Upper lobe of right lung (tissue), 1 donor: Measurements from ENCODE around the gene MTCL1. TPM values are rescaled to one million over a fixed set of nuclear protein-coding genes. Genes with fewer than 3 reads are reported as not detected.

Source experiments
- ATAC-seq: fragments of 200-7000 bp; cut with Tn5 transposase; one replicate; pipeline ENCODE4 v1.9.1; 2020; ENCODE audit warnings: mild to moderate bottlenecking, moderate library complexity
- DNase-seq: peaks from one replicate; pipeline ENCODE4 v3.0.0-alpha.2; 2020
- H3K27ac ChIP-seq: fragments of 200-600 bp; one replicate; pipeline ENCODE4 v1.8.0; 2022
- H3K27me3 ChIP-seq: fragments of 200-600 bp; one replicate; pipeline ENCODE4 v1.8.0; 2022; ENCODE audit warnings: mild to moderate bottlenecking
- H3K36me3 ChIP-seq: fragments of 200-600 bp; one replicate; pipeline ENCODE4 v1.8.0; 2022
- H3K4me1 ChIP-seq: fragments of 200-600 bp; one replicate; pipeline ENCODE4 v1.8.0; 2022
- H3K4me3 ChIP-seq: fragments of 200-600 bp; one replicate; pipeline ENCODE4 v1.8.0; 2022; ENCODE audit warnings: mild to moderate bottlenecking
- H3K9me3 ChIP-seq: fragments of 200-600 bp; one replicate; pipeline ENCODE4 v1.8.0; 2022
- intact Hi-C: fragments of 100-400 bp; cut with DNase I; formaldehyde crosslinking; loops from one replicate; pipeline ENCODE4 v1.11.0; 2022
- total RNA-seq: library from RNA; stranded (reverse); fragmentation: NEBNext Ultra II Directional; extraction: Animal tissue kit (Norgen Biotek cat#: 25700); gene quantifications from one replicate; pipeline ENCODE4 v1.2.1, GENCODE V29; 2021
- TF ChIP-seq, protein P1 (sequence below): fragments of 200-600 bp; IDR thresholded peaks from one replicate; pipeline ENCODE4 v1.8.0; 2022; ENCODE audit warnings: antibody characterized with exemption
- donor health status: DM: no; HTN: yes; CAD: no; lungs with severe emphysema.

Gene MTCL1
- total RNA-seq, 1 donor from 2014 or later = 10.1 TPM

DNA sequence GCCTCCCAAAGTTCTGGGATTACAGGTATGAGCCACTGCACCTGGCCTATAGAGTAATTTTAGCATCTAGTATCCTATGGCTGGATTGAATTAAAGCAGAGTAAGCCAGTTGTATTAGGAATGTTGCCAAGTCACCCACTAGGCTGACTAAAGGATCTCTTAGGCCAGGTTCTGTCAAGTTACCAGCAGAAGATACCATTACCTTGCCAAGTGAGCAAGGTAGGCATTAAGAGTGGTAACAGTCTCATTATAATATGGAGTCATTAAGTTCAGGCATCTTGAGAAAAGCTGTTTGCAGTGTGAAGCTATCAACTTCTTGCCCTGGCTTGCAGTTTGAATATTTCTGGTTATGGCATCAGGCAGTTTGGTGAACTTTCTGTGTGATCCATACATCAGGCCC is 37.0 kb upstream of the MTCL1 start:
- Histone ChIP-seq H3K9me3 (no peaks in the 10 kb centered on the region), H3K27ac (no peak overlapping the region), H3K4me3 (no peak overlapping the region), H3K4me1 (no peaks in the 10 kb centered on the region), H3K27me3 (no peaks in the 10 kb centered on the region), H3K36me3 (no peaks in the 10 kb centered on the region)
- TF ChIP-seq, protein P1, sequence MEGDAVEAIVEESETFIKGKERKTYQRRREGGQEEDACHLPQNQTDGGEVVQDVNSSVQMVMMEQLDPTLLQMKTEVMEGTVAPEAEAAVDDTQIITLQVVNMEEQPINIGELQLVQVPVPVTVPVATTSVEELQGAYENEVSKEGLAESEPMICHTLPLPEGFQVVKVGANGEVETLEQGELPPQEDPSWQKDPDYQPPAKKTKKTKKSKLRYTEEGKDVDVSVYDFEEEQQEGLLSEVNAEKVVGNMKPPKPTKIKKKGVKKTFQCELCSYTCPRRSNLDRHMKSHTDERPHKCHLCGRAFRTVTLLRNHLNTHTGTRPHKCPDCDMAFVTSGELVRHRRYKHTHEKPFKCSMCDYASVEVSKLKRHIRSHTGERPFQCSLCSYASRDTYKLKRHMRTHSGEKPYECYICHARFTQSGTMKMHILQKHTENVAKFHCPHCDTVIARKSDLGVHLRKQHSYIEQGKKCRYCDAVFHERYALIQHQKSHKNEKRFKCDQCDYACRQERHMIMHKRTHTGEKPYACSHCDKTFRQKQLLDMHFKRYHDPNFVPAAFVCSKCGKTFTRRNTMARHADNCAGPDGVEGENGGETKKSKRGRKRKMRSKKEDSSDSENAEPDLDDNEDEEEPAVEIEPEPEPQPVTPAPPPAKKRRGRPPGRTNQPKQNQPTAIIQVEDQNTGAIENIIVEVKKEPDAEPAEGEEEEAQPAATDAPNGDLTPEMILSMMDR = no peak
- DNase-seq (no peak), ATAC-seq (no peak)
- intact Hi-C loops = no loop called here

- Histone ChIP-seq H3K27ac (no peak overlapping the region), H3K4me3 (no peak overlapping the region), H3K36me3 (no peaks in the 10 kb centered on the region), H3K27me3 (no peaks in the 10 kb centered on the region), H3K4me1 (no peaks in the 10 kb centered on the region), H3K9me3 (no peaks in the 10 kb centered on the region)
- intact Hi-C loops = no loop called here
- no peak for DNase-seq
- no peak for ATAC-seq
- TF ChIP-seq, protein P1 = no peak
Measured at GRCh38 chr18:8669571-8669970, 35.8 kb upstream of the MTCL1 start.

DNA sequence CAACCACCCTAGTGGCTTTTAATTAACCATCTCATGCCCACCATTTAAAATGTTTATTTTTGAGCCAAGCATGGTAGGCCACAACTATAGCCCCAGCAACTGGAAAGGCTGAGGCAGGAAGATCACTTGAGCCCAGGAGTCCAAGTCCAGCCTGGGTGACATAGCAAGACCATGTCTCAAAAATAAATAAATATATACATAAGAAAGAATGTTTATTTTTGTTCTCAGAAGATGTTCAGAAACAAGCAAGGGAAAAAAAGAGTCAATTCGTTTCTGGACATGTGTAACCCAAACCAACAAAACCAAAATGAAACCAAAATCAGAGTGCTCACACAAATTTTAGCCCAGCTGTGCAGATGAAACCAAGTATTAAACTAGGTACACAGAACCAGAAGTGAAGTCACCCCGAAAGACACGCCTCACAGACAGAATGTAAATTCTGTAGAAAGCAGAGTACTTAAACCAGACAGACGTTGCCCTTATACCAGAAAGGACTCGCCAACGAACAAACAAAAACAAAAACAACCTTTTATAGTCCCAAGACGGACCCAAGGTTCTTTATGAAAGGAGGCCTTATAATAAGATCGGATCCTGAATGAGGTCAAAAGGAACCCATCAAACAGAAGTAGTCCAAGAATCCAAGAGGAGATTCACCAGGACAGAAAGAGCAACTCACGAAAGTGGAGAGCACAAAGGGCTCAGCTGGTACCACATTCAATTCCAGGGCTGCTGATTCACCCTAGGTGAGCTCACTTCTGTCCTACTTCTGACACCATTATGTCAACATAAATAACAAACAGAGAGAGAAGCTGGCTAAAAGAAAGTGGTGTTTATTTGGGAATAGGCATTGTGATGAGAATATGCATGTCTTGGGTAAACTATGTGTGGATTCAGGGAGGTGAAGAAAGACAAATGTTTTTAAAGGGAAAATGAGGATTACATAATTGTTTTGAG is 31.8 kb upstream of the MTCL1 start:
- intact Hi-C loops = no loop called here

GRCh38 chr18:8675057-8675456 is 30.3 kb upstream of the MTCL1 start:
- Histone ChIP-seq H3K27ac (no peak overlapping the region), H3K36me3 (no peaks in the 10 kb centered on the region), H3K27me3 (no peaks in the 10 kb centered on the region), H3K4me3 (no peak overlapping the region), H3K4me1 (no peaks in the 10 kb centered on the region), H3K9me3 (no peaks in the 10 kb centered on the region)
- DNase-seq (no peak), ATAC-seq (no peak)
- intact Hi-C loops = no loop called here
- TF ChIP-seq, protein P1 = no peak

More for the DNA sequence above, 31.8 kb upstream of the MTCL1 start:
- H3K4me1 ChIP-seq = no peaks in the 10 kb centered on the region
- no peaks in the 10 kb centered on the region for H3K9me3 ChIP-seq
- no peaks in the 10 kb centered on the region for H3K36me3 ChIP-seq
- no peak overlapping the region for H3K27ac ChIP-seq
- ATAC-seq = no peak
- TF ChIP-seq, protein P1 = no peak
- no peak for DNase-seq
- no peak overlapping the region for H3K4me3 ChIP-seq
- H3K27me3 ChIP-seq = no peaks in the 10 kb centered on the region

- DNase-seq (peak; percentile 15), ATAC-seq (no peak)
- Histone ChIP-seq H3K27me3 (no peaks in the 10 kb centered on the region), H3K27ac (no peak overlapping the region), H3K36me3 (no peaks in the 10 kb centered on the region), H3K9me3 (no peaks in the 10 kb centered on the region), H3K4me3 (no peak overlapping the region), H3K4me1 (no peaks in the 10 kb centered on the region)
- intact Hi-C loops = no loop called here
- TF ChIP-seq, protein P1 = no peak
Measured at GRCh38 chr18:8681196-8681595, 24.2 kb upstream of the MTCL1 start.
